Stimulated activated CD4-positive, alpha-beta T cell treated with anti-CD3 and anti-CD28 coated beads, Interleukin-2, amount 100 ng/mL, for 48 hours (primary cell): ENCODE measurements around the gene STAP2.

ENCODE experiments used
- DNase-seq, 2 donors: peaks; one replicate each; pipeline ENCODE4 v3.0.0-alpha.2; 2020

The STAP2 gene

GRCh38 chr19:4370418-4371041, 31.9 kb upstream of the STAP2 start:
- DNase-seq = no peak

- DNase-seq = peak; percentile 73 to 76
Measured at GRCh38 chr19:4369888-4370260, 31.2 kb upstream of the STAP2 start.

- DNase-seq = peak; percentile 51 to 58
Measured at GRCh38 chr19:4369109-4369887, 30.7 kb upstream of the STAP2 start.

- DNase-seq = no peak
Measured at GRCh38 chr19:4368128-4368820, 29.6 kb upstream of the STAP2 start.

- no peak for DNase-seq
Measured at GRCh38 chr19:4367781-4368127, 29.1 kb upstream of the STAP2 start.

- DNase-seq = no peak
Measured at GRCh38 chr19:4367336-4367723, 28.7 kb upstream of the STAP2 start.

GRCh38 chr19:4366666-4367335, 28.2 kb upstream of the STAP2 start:
- DNase-seq = no peak

- no peak for DNase-seq
Measured at GRCh38 chr19:4365791-4366665, 27.4 kb upstream of the STAP2 start.

GRCh38 chr19:4365341-4365740, 26.7 kb upstream of the STAP2 start:
- no peak for DNase-seq

GRCh38 chr19:4363571-4364304, 25.1 kb upstream of the STAP2 start:
- no peak for DNase-seq

GRCh38 chr19:4362831-4363545, 24.4 kb upstream of the STAP2 start:
- no peak for DNase-seq

GRCh38 chr19:4362101-4362828, 23.6 kb upstream of the STAP2 start:
- no peak for DNase-seq

GRCh38 chr19:4361152-4362046, 22.8 kb upstream of the STAP2 start:
- DNase-seq = no peak

- no peak for DNase-seq
Measured at GRCh38 chr19:4360641-4361151, 22.1 kb upstream of the STAP2 start.

GRCh38 chr19:4360081-4360569, 21.5 kb upstream of the STAP2 start:
- DNase-seq = no peak

GRCh38 chr19:4359627-4360000, 21.0 kb upstream of the STAP2 start:
- DNase-seq = no peak

- no peak for DNase-seq
Measured at GRCh38 chr19:4358709-4359626, 20.3 kb upstream of the STAP2 start.

- DNase-seq = no peak
Measured at GRCh38 chr19:4357921-4358326, 19.3 kb upstream of the STAP2 start.
